ENCODE measurements around the gene LRRC9.

DNA sequence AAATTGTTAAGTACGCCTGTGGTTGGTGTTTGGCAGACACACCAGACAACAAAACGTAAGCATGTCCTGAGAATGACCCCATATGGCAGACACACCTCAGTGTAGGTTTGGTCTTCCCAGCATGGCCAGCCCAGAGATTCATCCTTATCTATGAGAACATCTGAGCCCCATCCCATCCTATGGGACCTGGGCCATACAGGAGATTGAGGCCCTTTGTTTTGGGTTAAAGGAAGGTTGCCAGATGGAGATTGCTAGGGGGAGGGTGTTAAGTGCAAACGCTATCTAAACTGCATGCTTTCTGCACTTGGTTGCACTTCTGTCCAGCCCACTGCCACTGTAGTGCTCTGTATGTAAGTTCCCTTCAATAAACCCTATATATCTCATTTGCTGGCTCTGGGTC, 167.7 kb downstream of the LRRC9 start:
- TF ChIP-seq CTCF (IDR thresholded peaks at IDR 0.05): no peak
- no peak for TF ChIP-seq POLR2A (IDR thresholded peaks at IDR 0.05)
